Stimulated activated CD4-positive, alpha-beta T cell treated with anti-CD3 and anti-CD28 coated beads, TNF-alpha, amount 100 ng/mL, for 1 hour (primary cell): ENCODE results near the gene PSME2.
A peak's percentile ranks its signal among the peaks of the same experiment; 100 is the strongest.

Source experiments
- DNase-seq, 3 donors: peaks; one replicate each; pipeline ENCODE4 v3.0.0-alpha.2; 2020; ENCODE audit warnings: low read depth in 3 of 3, low spot score in 1 of 3

Gene PSME2, protein sequence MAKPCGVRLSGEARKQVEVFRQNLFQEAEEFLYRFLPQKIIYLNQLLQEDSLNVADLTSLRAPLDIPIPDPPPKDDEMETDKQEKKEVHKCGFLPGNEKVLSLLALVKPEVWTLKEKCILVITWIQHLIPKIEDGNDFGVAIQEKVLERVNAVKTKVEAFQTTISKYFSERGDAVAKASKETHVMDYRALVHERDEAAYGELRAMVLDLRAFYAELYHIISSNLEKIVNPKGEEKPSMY

DNA sequence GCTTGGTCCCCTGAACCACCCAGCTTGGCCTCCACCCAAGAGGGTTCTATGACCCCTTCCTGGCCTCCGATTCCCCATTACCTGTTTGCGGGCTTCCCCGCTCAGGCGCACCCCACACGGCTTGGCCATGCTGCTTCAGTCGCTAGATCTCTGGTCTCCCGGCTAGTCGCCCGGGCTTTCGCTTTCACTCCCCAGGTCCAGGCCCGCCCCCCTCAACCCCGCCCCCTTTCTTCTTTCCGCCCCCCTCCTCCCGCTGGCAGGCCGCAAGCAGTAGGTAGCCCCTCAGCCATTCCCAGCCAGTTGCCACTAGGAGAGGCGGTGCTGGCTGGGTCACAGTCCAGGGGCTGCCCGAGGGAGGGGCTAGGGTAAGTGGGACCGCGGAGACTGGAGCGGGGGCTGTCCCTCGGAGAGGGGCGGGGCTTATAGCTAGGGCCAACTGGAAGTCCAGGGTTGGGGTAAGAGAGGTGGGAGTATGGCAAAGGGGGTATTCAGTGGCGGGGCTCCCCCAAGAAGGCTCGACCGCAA is at the start of gene PSME2:
PSME2 (minus strand) TSS at position 158 of the 525 bp plus-strand sequence; CDS start at position 129, 29 bp downstream.
- DNase-seq = peak; percentile 56 to 65 (median 63)

DNA sequence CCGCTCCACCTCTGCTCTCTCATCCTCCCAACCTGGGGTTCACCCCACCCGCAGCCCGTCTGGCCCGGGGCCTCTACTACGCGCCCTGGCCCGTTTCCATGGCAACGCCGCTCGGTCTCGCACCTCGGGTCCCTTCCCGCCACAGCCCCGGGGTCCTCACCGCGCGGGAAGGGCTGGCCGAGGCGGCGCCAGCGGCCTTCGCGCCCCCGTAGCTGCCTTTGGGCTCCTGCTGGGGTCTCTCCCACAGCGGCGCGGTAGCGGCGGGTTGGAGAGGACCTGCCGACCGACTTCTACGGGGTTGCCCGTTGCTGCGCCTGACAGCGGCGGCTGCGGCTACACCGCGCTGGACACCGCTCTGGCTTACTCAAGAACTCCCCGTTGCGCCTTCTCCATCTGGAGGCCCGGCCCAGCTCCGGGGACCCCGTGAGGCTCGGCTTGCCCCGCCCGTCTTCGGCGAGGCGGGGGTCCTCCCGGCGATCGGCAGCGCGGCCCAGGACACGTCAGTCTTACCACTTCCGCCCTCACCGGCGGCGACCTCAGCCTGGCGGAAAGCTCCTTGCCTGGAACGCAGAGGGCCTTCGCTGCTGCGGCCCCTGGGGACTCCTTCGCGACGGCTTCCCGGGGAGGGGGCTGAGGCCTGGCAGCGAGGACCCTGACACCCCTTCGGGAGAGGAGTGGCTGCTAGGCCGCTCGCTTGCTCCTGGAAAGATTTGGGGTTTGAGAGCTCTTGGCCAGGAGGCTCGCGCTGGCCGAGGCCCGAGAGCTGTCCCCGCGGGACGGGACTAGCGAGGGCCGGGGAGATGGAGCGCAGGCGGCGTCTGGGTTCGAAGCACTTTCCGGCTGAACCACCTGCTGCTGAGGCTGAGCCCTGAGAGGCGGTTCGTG is 49.0 kb upstream of the PSME2 start, which contains the start of gene TM9SF1:
TM9SF1 (minus strand) TSS at position 256 of the 885 bp plus-strand sequence. CDS start 422 bp downstream, outside the sequence.
- DNase-seq = peak; percentile 74 to 79 (median 74)

DNA sequence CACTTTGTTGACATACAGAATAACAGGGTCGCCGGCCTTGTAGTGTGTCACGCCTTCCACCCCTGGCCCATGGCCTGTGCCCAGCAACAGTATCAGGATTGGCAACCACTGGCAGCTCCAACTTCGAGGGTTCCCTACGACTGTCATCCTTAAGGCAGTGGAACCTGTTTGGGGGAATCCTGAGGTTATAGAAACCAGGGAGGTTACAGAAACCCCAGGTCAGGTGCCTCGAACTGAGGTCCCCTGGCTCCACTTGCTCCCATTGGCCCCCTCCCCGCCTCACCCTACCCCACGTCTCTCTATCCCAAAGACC is 48.4 kb upstream of the PSME2 start:
- DNase-seq = no peak

DNA sequence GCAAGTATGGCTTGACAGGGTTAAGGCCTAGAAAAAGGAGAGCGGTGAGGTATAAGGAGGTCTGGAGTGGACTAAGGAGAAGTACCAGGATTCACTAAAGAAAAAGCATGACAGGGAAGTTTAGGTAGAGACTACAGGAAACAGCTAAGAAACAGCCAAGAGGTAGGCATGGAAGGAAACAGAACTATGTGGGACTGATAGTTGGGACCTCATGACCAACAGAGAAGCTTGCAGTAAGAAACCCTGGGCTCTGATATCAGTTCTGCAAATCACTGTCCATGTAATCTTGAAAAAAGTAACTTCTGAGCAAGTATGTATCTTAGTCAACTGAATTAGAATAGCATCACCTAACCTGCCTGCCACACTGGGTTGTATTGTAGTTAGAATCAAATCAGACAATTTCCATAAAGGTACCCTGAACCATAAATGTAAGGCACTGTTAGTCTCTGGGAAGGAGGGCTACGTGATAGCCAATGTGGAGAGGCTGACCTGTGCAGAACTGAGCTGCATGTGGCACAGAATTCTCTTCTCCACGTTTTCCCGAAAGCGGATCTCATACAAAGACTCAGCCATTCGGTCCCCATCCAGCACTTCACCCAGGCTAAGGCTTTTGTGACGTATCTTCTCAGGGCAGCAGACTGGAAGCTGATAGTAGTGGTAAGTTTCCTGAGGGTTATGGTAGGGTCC is 47.9 kb upstream of the PSME2 start:
- DNase-seq = no peak

DNA sequence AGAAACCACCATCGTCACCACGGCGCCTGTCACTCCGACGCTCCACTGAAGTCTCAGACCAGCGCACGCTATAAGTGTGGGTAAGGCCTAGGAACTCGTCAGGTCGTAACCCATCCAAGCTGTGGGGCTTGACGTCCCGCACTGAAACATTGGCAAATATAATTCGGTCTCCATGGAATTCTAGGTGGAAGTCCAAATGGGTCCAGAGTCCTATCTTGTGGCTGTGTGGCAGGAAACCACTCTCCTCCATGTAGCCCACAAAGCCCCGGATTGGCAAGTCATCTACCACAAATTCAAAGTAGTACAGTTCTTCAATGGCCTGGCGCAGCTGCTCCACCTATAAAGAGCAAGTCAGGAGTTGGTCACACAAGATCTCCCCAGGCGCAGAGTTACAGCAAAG is 46.5 kb upstream of the PSME2 start:
- no peak for DNase-seq

DNA sequence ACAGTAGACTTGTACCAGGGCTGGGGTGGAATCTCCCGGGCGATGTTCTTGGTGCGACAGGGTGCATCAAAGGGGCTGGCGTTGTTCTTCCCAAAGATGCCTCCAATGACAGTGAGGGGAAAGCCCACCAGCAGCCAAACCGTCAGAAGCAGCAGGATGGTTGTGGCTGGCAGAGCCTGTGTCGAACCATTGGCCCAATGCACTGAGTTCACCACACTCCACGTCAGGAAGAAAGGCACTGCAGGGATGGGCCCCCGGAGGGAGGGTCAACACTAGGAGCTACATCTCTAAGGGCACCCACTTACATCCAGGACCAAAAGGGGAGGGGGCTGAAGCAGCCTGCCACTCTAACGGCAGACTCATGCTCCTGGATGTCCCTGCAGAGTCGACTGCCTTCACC is 44.0 kb upstream of the PSME2 start:
- DNase-seq = no peak

DNA sequence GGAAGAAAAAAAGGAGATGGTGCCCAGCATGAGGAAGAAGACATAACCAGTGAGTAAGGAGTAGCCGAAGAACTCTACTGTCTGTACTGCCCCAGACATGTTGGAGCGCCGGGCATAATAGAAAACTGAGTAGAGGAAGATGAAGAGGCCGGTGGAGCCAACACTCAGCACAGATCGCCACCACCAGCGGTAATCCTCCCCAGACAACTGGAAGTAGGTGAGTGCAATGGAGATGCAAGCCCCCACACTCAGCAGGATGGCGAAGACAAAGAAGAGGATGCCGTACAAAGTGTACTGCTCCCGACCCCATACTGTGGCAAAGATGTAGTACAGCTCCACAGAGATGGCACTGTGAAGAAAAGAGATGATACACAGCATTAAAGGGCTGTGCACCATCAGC is 43.0 kb upstream of the PSME2 start:
- DNase-seq = no peak

DNA sequence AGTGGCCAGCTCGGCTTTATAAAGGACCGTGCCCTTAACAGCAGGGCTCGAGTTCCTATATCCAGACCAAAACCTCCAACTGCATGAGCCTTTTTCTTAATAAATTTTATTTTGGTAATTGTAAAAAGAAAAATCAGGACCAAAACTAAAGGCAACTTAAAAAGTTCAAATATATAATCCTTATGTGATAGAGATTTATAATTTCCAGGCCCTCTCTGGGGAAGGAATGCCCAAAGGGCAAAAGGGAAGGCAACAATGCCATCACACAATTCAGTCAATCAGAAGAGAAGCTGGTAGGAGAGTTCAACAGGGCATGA is 42.6 kb upstream of the PSME2 start:
- no peak for DNase-seq

DNA sequence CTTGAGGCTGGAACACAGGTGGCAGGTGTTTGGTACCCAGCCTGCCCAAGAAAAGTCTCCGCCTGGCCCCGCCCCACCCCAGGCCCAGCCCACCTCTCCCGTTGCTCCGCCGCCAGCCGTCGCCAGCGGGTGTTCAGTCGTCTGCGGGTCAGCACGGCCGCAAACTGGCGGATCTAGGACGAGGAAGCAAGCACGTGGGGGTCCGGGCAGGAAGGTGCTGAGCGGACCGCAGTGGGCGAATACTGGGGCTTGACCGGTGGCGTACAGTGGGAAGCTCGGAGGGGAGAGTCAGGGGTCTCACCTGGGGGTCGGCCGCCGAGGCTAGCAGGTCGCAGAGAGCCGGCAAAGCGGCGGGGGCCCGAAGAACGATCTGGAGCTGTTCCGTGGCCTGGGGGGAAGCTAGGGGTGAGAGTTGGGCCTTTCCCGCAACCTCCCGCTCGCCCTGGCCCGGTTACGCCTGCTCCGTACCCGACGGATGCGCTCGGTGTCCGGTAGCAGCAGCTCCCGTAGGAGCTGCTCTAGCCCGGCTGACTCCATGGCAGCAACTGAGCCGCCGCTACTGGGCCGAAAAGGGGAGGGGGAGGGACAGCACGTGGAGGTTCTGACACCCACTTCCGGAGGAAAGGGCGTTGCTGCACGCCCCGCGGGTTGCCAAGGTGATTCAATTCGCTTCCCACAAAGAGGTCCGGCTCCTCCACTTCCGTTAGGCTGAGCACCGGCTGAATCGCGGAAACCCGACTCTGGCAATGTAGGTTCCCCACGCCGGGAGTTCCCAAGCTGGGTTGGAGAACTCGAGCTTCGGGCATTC is 42.0 kb upstream of the PSME2 start, which contains the start of gene IPO4:
IPO4 (minus strand) TSS at position 566 of the 808 bp plus-strand sequence; CDS start at position 537, 29 bp downstream.
- DNase-seq = peak; percentile 84 to 92 (median 92)

DNA sequence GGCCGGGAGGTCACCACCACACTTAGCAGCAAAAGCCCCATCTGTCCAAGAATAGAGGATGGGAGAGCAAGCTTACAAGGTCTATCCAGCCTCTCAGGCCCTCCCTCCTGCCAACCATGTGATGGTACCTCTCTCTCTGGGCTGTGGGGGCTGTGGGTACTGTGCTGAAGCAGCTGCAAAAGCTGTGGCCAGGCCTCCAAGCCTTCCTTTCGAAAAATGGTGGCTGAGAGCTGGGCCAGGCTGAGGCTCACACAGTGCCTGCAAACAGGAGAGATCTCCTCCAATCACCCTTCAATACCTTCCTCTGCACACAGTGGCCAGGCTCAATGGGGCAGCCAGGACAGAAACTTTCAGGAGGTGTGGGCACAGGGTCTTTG is 41.1 kb upstream of the PSME2 start:
- no peak for DNase-seq

DNA sequence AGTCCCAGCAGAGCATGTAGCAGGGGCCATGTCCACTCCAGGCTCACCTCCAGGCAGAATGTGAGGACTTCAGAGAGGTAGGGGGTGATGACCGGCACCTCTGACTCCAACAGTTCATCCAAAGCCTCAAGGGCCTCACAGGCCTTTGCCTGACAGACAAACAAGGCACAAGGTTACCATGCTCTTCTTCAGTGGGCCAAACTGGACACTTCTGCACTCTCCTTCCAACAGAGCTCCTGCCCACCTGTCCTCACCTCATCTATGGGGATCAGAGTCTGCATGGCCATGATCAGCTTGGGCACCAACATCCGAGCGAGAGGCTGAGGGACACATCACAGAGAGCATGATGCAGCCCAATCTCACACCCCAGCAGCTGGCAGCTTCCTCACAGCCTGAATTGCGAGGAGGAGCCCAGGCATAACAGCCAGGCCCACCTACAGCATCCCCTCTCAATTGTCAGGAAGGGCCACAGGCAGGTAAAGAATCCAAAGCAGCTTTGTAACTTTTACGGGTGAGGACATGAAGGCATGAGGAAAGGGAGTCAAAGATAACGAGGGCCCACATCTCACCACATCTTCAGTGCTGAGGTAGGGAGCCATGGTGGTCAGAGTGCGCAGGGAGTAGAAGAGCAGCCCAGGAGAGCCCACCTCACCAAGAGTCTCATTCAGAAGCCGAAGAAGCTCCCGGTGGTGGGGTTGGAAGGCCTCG is 40.6 kb upstream of the PSME2 start:
- DNase-seq = no peak

DNA sequence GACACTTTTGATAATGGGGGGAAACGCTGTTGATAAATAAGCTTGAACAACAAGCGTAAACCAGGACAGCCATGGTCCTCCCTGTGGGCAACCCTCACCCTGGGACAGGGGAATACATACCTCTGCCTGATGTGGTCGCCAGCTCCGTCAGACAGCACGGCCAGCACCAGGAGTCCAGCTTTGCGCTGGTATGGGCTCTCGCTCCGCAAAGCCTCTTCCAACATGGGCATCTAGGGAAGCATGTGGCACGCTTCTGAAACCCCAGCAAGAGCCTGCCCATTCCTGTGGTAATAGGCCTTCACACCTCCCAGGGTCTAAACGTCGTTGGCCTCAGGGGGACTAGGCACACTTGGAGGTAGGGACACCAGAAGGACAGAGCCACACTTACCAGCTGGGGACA is 39.3 kb upstream of the PSME2 start:
- no peak for DNase-seq

DNA sequence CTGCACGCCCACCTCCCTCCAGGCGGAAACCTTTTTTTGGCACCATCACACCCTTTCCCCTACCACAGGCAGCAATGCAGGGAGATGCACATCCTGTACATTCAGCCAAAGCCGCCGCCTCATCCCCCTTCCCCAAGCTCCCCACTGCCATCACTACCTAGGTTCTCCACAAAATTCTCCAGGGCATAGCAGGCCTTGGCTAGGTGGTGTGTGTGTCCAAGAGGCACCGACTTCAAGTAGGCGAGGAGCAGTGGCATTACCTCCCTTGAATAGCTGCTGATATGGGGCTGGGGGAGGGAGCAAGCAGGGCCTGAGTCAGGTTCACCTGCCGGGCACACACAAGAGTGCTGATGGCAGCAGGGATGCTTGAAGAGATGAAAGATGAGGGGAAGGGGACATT is 38.6 kb upstream of the PSME2 start:
- no peak for DNase-seq

DNA sequence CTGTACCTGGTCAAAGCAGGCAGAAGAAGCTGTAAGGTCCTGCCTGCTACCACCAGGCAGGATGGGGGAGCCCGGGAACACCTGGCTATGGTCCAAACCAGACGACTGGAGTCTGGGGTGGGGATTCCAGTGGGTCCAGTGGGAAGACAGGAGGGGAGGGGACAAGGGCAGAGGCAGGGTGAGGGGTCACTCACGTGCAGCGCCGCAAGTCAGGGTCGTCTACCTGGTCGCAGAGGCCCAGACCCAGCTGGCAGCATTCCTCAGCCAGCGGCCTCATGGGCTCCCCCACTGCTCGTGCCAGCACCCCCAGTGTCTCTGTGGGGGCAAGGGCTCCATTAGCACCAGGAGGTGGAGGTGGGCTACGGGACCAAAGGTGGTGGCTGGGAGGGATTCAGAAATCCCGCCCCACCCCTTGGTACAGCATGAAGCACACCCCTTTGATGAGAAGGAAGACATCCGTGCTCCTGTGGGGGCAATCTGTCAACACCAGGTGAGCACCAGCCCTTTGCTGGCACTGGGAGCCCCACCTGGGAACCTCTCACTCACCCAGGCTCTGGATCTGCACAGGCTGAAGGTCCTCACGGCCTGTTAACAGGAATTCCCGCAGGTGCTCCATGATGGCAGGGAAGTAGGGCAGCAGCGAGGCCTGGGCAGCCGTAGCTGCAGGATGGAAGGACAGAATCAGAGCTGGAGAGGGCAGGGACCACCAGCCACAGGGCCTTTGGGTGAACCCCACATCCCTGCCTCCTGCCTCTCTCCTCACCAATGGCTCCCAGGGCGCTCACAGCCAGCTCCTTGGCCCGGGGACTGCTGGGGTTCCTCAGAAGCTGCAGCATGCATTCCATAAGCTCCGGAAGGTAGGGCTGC is 37.9 kb upstream of the PSME2 start:
- no peak for DNase-seq

DNA sequence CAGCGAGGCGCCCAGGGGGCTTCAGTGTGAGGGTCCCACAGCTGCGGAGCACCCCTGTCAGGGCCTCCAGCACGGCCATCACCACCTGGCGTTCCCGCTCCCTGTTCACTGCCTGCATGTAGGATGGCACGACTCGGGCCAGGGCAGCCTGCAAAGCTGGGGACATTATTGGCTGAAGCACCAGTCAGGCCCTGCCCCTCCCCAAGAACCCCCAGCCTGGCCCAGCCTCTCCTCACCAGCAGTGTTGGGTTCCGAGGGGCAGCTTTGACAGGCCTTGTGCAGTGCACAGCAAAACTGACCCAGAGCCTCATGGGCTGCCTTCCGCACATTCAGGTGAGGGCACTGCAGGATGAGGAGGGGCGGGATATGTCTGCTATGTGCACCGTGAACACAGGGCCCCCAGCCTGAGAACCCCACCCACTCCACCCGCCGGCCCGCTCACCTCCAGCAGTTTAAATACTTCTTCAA is 36.6 kb upstream of the PSME2 start:
- DNase-seq = no peak

DNA sequence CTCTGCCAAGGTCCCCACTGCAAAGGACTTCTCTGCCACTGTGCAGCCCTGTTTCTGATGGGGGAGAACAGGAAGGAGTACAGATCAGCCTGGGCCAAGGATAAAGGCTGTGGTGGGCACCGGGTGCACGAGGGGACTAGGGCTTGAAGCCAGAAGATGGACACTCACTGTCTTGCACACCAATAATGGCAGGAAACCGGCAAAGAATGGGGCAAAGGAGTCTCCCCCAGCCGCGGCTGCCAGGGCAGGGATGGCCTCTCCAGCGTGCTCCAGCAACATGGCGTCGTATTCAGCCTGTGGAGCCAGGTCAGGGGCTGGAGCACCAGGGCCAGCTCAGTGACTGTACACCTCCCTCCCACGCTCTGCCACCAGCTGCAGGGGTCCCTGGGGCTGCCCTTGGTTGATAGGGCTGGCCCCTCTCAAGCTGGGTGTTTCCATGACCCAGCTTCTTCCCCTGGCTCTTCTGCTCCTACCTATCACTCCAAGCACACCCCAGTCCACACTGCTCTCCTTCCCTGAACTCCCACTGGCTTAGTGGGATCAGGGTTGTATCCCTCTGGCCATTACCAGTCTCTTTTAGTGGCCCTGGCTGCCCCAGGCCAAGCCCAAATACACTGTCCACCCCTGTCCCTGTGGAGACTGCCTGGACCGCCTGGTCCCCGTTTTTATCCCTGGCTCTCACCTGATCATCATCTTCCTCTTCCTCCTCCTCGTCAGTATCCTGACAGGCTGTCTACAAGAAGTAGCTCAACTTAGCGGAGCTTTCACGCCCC is 35.9 kb upstream of the PSME2 start:
- no peak for DNase-seq

DNA sequence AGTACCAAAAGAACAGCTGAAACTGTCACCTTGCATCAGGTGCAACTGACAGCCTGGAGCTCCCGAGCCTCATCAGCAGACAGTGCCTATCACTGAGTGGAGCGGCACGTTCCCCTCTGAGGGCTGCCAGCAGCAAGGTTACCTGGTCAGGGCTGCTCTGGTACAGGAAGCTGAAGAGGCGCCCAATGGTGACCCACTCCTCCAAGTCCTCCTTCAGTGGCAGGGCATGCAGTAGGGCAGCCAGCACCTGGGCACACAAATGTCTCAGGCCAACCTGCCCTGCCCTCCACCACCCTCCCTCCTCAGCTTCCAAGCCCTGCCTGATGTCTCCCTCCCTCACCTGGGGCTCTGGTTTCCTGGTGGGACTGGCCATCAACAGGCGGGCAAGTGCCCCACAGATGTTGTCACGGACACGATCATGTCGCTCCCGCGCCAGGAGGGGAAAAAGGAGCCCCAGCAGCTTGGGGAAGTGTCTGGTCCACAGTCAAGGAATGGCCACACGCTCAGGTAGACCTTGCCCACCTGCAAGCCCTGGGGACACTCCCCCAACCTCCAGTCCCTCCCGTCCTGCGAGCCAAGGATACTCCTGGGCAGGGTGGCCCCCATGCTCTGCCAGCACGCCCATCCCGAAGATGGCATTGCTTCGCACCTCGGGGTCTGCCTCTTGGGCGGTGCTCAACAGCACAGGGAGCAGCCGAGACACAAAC is 35.1 kb upstream of the PSME2 start:
- DNase-seq = no peak
